Renal pelvis (tissue), 4 donors: Measurements from ENCODE around the gene CEP104. TPM values are rescaled to one million over a fixed set of nuclear protein-coding genes. Genes with fewer than 3 reads are reported as not detected.

ENCODE experiments used
- DNase-seq: peaks from one replicate; pipeline ENCODE4 v3.0.0-alpha.2; 2013
- polyA plus RNA-seq, 3 donors: library from polyadenylated mRNA; unstranded; fragments of 120-200 nt; gene quantifications; one replicate each; pipeline ENCODE4 v1.2.1, GENCODE V29; 2013; ENCODE audit not compliant: insufficient read length in 3 of 3

Gene CEP104
- polyA plus RNA-seq, 3 donors, result 36.5 to 54.3 (median 49.2) TPM

DNA sequence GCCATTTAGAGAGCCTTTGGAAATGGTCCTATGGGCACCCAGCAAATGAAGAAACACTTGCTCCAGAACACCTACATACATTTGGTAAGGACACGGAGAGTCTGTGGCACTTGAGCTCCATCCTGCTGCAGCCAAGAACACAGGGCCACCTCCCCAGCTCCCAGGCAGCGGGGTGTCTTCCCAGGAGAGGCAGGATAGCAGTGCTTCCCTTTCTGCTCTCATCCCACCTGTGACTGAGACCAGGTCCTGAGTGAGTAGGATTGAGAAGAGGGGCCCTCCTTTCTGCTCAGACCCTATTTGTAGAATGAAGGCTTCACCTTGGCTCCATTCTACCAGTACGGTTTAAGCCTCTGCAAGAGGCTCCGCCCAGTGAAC is 38.9 kb upstream of the CEP104 start:
- DNase-seq, result no peak

GRCh38 chr1:3895279-3895950 is 38.4 kb upstream of the CEP104 start:
- no peak for DNase-seq

GRCh38 chr1:3894626-3895278 is 37.7 kb upstream of the CEP104 start:
- DNase-seq, result no peak

- no peak for DNase-seq
Measured at GRCh38 chr1:3893190-3893589, 36.2 kb upstream of the CEP104 start.

DNA sequence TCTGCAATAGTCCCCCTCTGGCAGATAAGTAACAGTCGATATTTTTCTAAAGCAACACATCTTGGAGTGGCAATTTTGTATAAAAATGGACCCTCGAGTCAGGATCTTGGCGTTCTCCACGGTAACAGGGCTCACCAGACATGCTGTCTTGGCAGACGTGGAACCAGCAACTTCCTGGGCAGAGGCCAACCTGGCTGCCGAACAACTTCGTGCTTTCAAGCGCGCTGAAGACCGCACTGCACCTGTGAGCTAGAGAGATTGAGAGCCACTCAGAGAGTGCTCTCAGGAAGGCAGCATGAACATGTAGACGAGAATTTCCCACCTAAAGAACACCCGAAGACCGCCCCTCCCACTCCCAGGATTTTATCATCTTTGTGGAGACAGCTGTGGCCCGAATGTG is 35.7 kb upstream of the CEP104 start:
- DNase-seq, result no peak

- no peak for DNase-seq
Measured at GRCh38 chr1:3891329-3891865, 34.4 kb upstream of the CEP104 start.

- no peak for DNase-seq
Measured at GRCh38 chr1:3890389-3891328, 33.6 kb upstream of the CEP104 start.

DNA sequence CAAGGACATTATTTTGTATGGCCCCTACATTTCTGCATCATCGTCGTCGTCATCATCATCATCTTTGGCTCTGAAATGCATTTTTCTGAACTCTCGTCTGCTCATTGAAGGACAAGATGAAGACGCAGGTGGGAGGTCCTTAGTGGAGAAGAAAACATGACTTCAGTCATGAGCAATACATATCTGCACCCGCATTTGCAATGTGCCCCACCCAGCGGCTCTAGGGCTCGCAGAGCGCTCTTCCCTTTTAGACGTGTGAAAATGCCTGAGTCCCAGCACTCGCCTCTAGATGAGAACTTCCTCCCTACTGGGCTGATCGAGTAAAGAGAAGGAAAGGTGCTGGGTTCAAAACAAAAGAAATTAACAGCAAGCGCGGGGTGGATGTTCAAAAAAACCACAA is 32.9 kb upstream of the CEP104 start:
- no peak for DNase-seq

DNA sequence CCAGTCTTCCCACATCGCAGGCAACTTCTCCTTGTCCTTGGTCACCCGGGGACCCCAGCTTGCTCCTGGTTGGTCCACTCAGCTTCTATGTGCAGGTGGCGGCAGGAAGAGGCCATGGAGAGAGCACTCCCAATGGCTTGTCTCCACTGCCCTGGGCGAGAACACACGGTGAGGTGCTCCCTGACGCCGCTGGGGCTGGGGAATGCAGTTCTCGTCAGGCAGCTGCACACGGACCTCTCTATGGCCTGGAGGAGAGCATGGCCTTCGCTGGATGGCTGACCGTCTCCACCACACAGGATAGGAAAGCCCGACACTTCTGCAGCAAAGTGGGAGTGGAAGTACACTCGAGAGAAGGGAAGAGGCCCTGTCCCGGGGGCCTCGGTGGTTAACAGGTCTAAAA is 31.3 kb upstream of the CEP104 start:
- no peak for DNase-seq

DNA sequence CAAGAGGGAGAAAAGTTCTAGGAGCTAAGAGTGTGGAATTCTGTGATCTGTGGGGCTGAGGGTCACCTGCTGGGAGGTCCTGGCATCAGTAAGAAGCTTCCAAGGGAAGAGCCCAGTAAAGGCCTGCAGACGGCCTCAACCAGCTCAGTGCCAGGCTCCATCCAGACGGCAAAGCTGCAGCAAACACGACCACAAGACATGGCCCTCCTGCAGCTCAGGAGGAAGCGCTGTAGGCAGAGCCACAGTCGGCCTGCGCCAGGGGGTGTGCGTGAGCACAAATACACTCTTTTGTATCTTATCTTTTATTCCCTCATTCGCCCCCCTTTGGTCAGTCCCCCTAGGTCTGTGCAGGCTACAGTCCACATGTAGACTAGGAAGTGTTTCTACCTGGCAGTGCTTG is 29.7 kb upstream of the CEP104 start:
- no peak for DNase-seq

DNA sequence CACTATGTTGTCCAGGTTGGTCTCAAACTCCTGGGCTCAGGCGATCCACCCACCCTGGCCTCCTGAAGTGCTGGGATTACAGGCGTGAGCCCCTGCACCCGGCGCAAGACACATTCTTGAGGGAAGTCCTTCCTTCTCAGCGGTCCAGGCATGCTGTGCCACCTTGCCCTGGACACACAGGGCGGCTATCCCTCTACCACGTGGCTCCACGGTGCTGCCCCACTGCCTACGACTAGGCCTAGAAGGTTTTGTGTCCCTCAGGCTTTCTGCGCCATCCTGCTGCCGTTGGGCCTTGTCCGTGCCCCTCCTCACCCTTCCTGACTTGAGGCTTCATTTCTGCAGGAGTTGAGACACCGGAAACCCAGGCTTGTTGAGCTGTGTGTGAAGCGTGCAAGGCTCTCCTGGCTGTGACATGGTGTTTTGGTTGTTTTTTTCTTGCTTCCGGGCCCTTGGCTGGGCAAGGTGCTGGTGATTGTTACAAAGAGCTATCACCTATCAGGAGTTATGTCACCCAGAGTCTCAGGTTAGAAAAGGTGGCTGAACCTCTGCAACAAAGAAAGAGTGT is 29.2 kb upstream of the CEP104 start:
- no peak for DNase-seq

DNA sequence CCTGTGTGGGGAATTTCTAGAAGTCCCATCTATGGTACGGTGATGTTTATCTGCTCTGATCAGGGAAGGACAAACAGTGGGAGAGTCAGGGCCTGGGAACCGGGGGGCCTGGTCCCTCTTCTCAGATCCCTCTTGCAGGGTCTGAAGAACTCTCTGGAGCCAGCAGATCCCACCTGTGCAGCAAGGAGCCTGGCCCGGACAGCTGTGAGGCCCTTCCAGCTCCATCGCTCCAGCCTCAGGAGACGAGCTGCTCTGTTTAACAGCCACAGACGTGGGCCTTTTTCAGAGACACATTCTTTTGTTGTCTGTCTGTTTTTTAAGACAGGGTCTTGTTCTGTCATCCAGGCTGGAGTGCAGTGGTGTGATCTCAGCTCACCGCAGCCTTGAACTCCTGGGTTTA is 28.6 kb upstream of the CEP104 start:
- no peak for DNase-seq

DNA sequence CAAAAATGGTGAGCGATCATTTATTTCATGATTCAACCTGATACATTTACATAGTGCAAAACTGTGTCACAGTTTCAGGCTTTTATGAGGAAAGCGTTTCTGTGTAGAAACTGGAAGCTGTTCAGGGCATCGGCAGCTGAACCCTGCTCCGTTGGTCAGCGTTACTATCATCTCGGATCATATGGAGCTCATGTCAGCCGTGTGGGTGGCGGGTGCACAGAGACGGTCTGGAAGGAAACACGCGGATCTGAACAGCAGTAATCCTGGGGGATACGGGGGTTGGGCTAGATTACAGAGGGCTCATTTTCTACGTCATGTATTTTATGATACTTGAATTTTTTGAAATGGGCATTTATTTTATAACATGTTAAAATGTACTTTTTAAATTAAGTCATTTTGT is 28.0 kb upstream of the CEP104 start:
- no peak for DNase-seq

GRCh38 chr1:3883194-3883925 is 26.3 kb upstream of the CEP104 start:
- DNase-seq, result no peak

DNA sequence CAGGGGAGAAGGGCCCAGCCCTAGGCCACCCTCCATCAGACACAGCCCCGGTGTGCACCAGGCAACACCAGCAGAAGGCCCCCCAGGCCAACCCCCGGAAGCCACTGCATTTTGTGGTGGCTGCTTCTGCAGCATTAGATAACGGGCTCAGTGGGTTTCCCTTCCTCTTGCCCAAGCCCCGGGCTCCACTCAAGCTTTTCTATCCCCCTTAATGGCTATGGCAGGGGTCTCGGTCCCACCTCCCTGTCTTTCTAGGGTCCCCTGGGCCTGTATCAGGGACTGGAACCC is 24.1 kb upstream of the CEP104 start:
- no peak for DNase-seq

- no peak for DNase-seq
Measured at GRCh38 chr1:3880429-3881192, 23.6 kb upstream of the CEP104 start.

- no peak for DNase-seq
Measured at GRCh38 chr1:3879787-3880428, 22.9 kb upstream of the CEP104 start.

GRCh38 chr1:3879099-3879498 is 22.1 kb upstream of the CEP104 start:
- DNase-seq, result no peak

- no peak for DNase-seq
Measured at GRCh38 chr1:3876716-3877115, 19.7 kb upstream of the CEP104 start.

DNA sequence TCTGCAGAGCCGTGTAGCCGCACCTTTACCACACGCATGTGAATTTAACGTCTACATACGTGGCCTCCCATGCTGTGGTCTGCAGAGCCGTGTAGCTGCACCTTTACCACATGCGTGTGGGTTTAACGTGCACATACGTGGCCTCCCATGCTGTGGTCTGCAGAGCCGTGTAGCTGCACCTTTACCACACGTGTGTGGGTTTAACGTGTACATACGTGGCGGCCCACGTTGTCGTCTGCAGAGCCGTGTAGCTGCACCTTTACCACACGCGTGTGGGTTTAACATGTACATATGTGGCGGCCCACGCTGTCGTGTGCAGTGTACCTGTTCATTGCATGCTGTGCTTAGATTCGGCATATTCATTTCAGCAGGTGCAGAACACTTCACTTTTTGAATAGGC is 17.7 kb upstream of the CEP104 start:
- no peak for DNase-seq

GRCh38 chr1:3872546-3872945 is 15.5 kb upstream of the CEP104 start:
- no peak for DNase-seq
